Thoracic aorta (tissue), 2 donors: Measurements from ENCODE around the gene CCDC6. TPM values are rescaled to one million over a fixed set of nuclear protein-coding genes. Genes with fewer than 3 reads are reported as not detected.
A peak's percentile ranks its signal among the peaks of the same experiment; 100 is the strongest.
"Not testable (repeated sequence)": the region's sequence is repeated elsewhere in the genome, so short reads cannot be mapped to it uniquely, and the experiment has no call there.

Experiments
- ATAC-seq: fragments of 150-250 bp; one replicate; pipeline ENCODE4 v1.8.0; 2017; ENCODE audit warnings: low read depth; ENCODE audit not compliant: insufficient number of reproducible peaks, low FRiP score
- DNase-seq: peaks from one replicate; pipeline ENCODE4 v3.0.0-alpha.2; 2020; ENCODE audit warnings: low spot score
- H3K27ac ChIP-seq, 2 donors: fragments of 200-600 bp; sonication (generic); 1 replicate in 1 of 2; 2 replicates in 1 of 2; pipeline ENCODE4 v1.5.1; 2016; ENCODE audit warnings: mild to moderate bottlenecking in 2 of 2, moderate library complexity in 2 of 2
- H3K27me3 ChIP-seq: fragments of 200-600 bp; sonication (generic); replicated peaks from 2 replicates; pipeline ENCODE4 v1.6.0; 2016; ENCODE audit warnings: mild to moderate bottlenecking; ENCODE audit not compliant: insufficient read depth
- H3K36me3 ChIP-seq: fragments of 200-600 bp; sonication (generic); one replicate; pipeline ENCODE4 v1.5.1; 2016
- H3K4me1 ChIP-seq, 2 donors: fragments of 200-600 bp; sonication (generic); 1 replicate in 1 of 2; 2 replicates in 1 of 2; pipeline versions ENCODE4 v1.5.1 to v1.6.0; 2016; ENCODE audit warnings: low read depth in 2 of 2, mild to moderate bottlenecking in 1 of 2; ENCODE audit not compliant: control insufficient read depth in 1 of 2
- H3K4me3 ChIP-seq: fragments of 200-600 bp; sonication (generic); 2 replicates; pipeline ENCODE4 v1.5.1; 2016; ENCODE audit warnings: mild to moderate bottlenecking
- H3K9me3 ChIP-seq: fragments of 200-600 bp; sonication (generic); 2 replicates; pipeline ENCODE4 v1.5.1; 2016
- CTCF ChIP-seq: fragments of 200-600 bp; sonication (generic); IDR thresholded peaks from one replicate; pipeline ENCODE4 v1.5.1; 2019; ENCODE audit warnings: antibody characterized with exemption
- total RNA-seq, 2 donors: library from RNA; depleted of rRNA; stranded (reverse); fragments of >200 nt; gene quantifications; one replicate each; pipeline versions ENCODE4 v1.1.0 to v1.2.3, GENCODE V29; 2016

CCDC6 gene
- total RNA-seq, 2 donors from 2014 or later: 69.3 to 70.9 TPM

GRCh38 chr10:59888781-59889435 lies 17.4 kb downstream of the CCDC6 start:
- no peak for ATAC-seq
- Histone ChIP-seq H3K4me1 (peaks cover 55 to 95% of the 10 kb centered on the region in 2 donors), H3K4me3 (no peak overlapping the region), H3K9me3 (no peaks in the 10 kb centered on the region), H3K27ac (peak overlapping the region in 1 of 2 donors; percentile 16), H3K27me3 (no peaks in the 10 kb centered on the region), H3K36me3 (no peaks in the 10 kb centered on the region)
- DNase-seq: no peak
- no peak for TF ChIP-seq CTCF

GRCh38 chr10:59887972-59888640 lies 18.2 kb downstream of the CCDC6 start:
- H3K27me3 ChIP-seq: no peaks in the 10 kb centered on the region
- peaks cover 51 to 95% of the 10 kb centered on the region in 2 donors for H3K4me1 ChIP-seq
- ATAC-seq: no peak
- H3K9me3 ChIP-seq: no peaks in the 10 kb centered on the region
- no peak for TF ChIP-seq CTCF
- no peaks in the 10 kb centered on the region for H3K36me3 ChIP-seq
- H3K4me3 ChIP-seq: no peak overlapping the region
- H3K27ac ChIP-seq: peak overlapping the region in 1 of 2 donors; percentile 16
- DNase-seq: no peak

- Histone ChIP-seq H3K27me3 (no peaks in the 10 kb centered on the region), H3K27ac (no peak overlapping the region), H3K36me3 (no peaks in the 10 kb centered on the region), H3K4me3 (no peak overlapping the region), H3K4me1 (peaks cover 40 to 85% of the 10 kb centered on the region in 2 donors), H3K9me3 (no peaks in the 10 kb centered on the region)
- TF ChIP-seq CTCF: no peak
- ATAC-seq: no peak
- DNase-seq: no peak
Measured at GRCh38 chr10:59887006-59887405, 19.4 kb downstream of the CCDC6 start.

- no peak for ATAC-seq
- peaks cover 36 to 85% of the 10 kb centered on the region in 2 donors for H3K4me1 ChIP-seq
Measured at GRCh38 chr10:59885430-59886134, 20.8 kb downstream of the CCDC6 start.

GRCh38 chr10:59884893-59885292 lies 21.5 kb downstream of the CCDC6 start:
- not testable (repeated sequence) for ATAC-seq, H3K36me3 ChIP-seq, DNase-seq, H3K9me3 ChIP-seq, H3K27me3 ChIP-seq, H3K27ac ChIP-seq, H3K4me3 ChIP-seq
- H3K4me1 ChIP-seq: peaks cover 43 to 85% of the 10 kb centered on the region in 2 donors

More at GRCh38 chr10:59885430-59886134, 20.8 kb downstream of the CCDC6 start:
- Histone ChIP-seq H3K27me3 (no peaks in the 10 kb centered on the region), H3K36me3 (no peaks in the 10 kb centered on the region), H3K27ac (no peak overlapping the region), H3K9me3 (no peaks in the 10 kb centered on the region), H3K4me3 (no peak overlapping the region)
- no peak for DNase-seq
- no peak for TF ChIP-seq CTCF
